ENCODE data around the gene OR2AG1.
A peak's percentile ranks its signal among the peaks of the same experiment; 100 is the strongest.

DNA sequence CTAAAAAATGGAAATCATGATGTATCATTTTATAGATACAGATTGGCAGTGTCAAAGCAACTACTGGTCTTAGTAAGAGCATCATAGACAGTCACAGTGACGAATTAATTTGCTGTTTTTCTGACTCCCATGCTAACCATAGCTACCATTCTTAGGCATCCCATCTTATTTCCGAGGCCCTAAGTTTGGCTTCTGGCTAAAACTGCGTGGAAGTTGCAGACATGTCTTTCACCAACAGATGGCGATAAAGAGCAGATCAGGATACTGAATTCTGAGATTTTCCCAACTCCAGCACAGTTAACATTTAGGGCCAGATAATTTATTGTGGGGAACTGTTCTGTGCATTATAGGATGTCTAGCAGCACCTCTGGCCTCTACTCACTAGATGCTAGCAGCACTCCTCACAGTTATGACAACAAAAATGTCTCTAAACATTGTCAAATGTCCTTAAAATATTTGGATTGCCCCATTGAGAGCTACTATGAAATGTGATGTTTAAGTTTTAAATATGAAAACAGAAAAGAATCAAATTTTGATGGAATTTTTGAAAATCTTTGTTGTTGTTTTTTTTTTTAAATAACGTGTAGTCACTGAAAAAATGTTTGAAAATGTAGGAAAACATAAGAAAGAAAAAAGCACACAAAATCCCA lies 27.4 kb upstream of the OR2AG1 start:
- TF ChIP-seq CTCF (IDR thresholded peaks at IDR 0.05) (peak; percentile 50 to 83 (median 67)), POLR2A (IDR thresholded peaks at IDR 0.05) (no peak)
